Smooth muscle cell (in vitro differentiated cells): ENCODE results near the gene NR1D2. TPM values are rescaled to one million over a fixed set of nuclear protein-coding genes. Genes with fewer than 3 reads are reported as not detected.
"Not testable (repeated sequence)": the region's sequence is repeated elsewhere in the genome, so short reads cannot be mapped to it uniquely, and the experiment has no call there.

Experiments
- DNase-seq: peaks from one replicate; lab custom pipeline; 2025; ENCODE audit not compliant: unreplicated experiment; lab: John Stamatoyannopoulos, UW
- H2AFZ ChIP-seq: fragments of 200-600 bp; sonication (generic); 2 replicates; pipeline ENCODE4 v1.6.0; 2016; ENCODE audit warnings: antibody characterized with exemption, low read depth, mild to moderate bottlenecking
- H3F3A ChIP-seq: fragments of 200-600 bp; sonication (generic); 2 replicates; pipeline ENCODE4 v1.6.0; 2017; ENCODE audit warnings: antibody characterized with exemption, low read depth
- H3K27ac ChIP-seq: fragments of 200-600 bp; sonication (generic); 2 replicates; pipeline ENCODE4 v1.5.1; 2016; ENCODE audit warnings: low read depth, mild to moderate bottlenecking
- H3K27me3 ChIP-seq: fragments of 200-600 bp; sonication (generic); 2 replicates; pipeline ENCODE4 v1.6.1; 2016; ENCODE audit warnings: low read depth, mild to moderate bottlenecking
- H3K36me3 ChIP-seq: fragments of 200-600 bp; sonication (generic); 2 replicates; pipeline ENCODE4 v1.5.1; 2016; ENCODE audit warnings: low read depth
- H3K4me1 ChIP-seq: fragments of 200-600 bp; sonication (generic); 2 replicates; pipeline ENCODE4 v1.5.1; 2016; ENCODE audit warnings: low read depth
- H3K4me2 ChIP-seq: fragments of 200-600 bp; sonication (generic); 2 replicates; pipeline ENCODE4 v1.6.0; 2016; ENCODE audit warnings: mild to moderate bottlenecking
- H3K4me3 ChIP-seq: fragments of 200-600 bp; sonication (generic); 2 replicates; pipeline ENCODE4 v1.5.1; 2016; ENCODE audit warnings: mild to moderate bottlenecking
- H3K79me2 ChIP-seq: fragments of 200-600 bp; sonication (generic); 2 replicates; pipeline ENCODE4 v1.6.0; 2016; ENCODE audit warnings: low read depth, mild to moderate bottlenecking
- H3K9ac ChIP-seq: fragments of 200-600 bp; sonication (generic); 2 replicates; pipeline ENCODE4 v1.6.0; 2016; ENCODE audit warnings: low read depth
- H3K9me3 ChIP-seq: fragments of 200-600 bp; sonication (generic); replicated peaks from 2 replicates; pipeline ENCODE4 v1.5.1; 2016; ENCODE audit warnings: low read depth
- H4K20me1 ChIP-seq: fragments of 200-600 bp; sonication (generic); 2 replicates; pipeline ENCODE4 v1.6.0; 2016; ENCODE audit warnings: low read depth
- CTCF ChIP-seq: fragments of 200-600 bp; sonication (generic); IDR thresholded peaks from 2 replicates; pipeline ENCODE4 v1.5.1; 2017; ENCODE audit warnings: borderline replicate concordance, mild to moderate bottlenecking, antibody characterized with exemption; ENCODE audit not compliant: insufficient read depth, poor library complexity, severe bottlenecking
- WGBS: methylation state at CpG from one replicate; pipeline ENCODE4 v1.1.7; 2016; ENCODE audit warnings: low lambda C conversion rate; 5-methylcytosine and 5-hydroxymethylcytosine counted together
- polyA plus RNA-seq: library from polyadenylated mRNA; unstranded; fragments of >200 nt; fragmentation: Nextera tagmentation; extraction: Ambion mirVana; gene quantifications from 2 replicates; pipeline ENCODE4 v1.2.1, GENCODE V29; 2016
- total RNA-seq: library from RNA; depleted of rRNA; stranded (reverse); fragments of >200 nt; gene quantifications from 2 replicates; pipeline ENCODE4 v1.2.3, GENCODE V29; 2014

The NR1D2 gene
- total and polyA plus RNA-seq, 2 experiments from 2014 or later: 11.7 to 37.8 TPM

GRCh38 chr3:23911397-23911796 lies 33.7 kb upstream of the NR1D2 start:
- peaks cover 41% of the 10 kb centered on the region for H3K79me2 ChIP-seq
- H3K9me3 ChIP-seq: no peaks in the 10 kb centered on the region
- peaks cover 16% of the 10 kb centered on the region for H4K20me1 ChIP-seq
- peaks cover 10% of the 10 kb centered on the region for H3K36me3 ChIP-seq
- TF ChIP-seq CTCF: no peak
- 96% methylated on average over 2 of the region's 2 CpGs for WGBS
- H3K27me3 ChIP-seq: no peaks in the 10 kb centered on the region
- no peak overlapping the region for H3K9ac ChIP-seq
- H3F3A ChIP-seq: no peaks in the 10 kb centered on the region
- no peak overlapping the region for H2AFZ ChIP-seq
- DNase-seq: no peak
- no peak overlapping the region for H3K4me3 ChIP-seq
- no peak overlapping the region for H3K4me2 ChIP-seq
- H3K27ac ChIP-seq: no peak overlapping the region
- peaks cover 17% of the 10 kb centered on the region for H3K4me1 ChIP-seq

- Histone ChIP-seq H4K20me1 (peaks cover 17% of the 10 kb centered on the region), H3K36me3 (peaks cover 10% of the 10 kb centered on the region), H3K4me1 (peaks cover 17% of the 10 kb centered on the region), H3K79me2 (peaks cover 45% of the 10 kb centered on the region)
- not testable (repeated sequence) for H3K27me3 ChIP-seq, H2AFZ ChIP-seq, H3K9ac ChIP-seq, DNase-seq, H3K4me3 ChIP-seq, H3K4me2 ChIP-seq, H3K9me3 ChIP-seq, H3F3A ChIP-seq, H3K27ac ChIP-seq
- 91% methylated on average over 3 of the region's 3 CpGs for WGBS
Observed at GRCh38 chr3:23912335-23912734, 32.8 kb upstream of the NR1D2 start.

GRCh38 chr3:23913182-23913581 lies 31.9 kb upstream of the NR1D2 start:
- no peaks in the 10 kb centered on the region for H3K9me3 ChIP-seq
- H3K27me3 ChIP-seq: no peaks in the 10 kb centered on the region
- no peak for DNase-seq
- no peak overlapping the region for H3K9ac ChIP-seq
- H3K27ac ChIP-seq: no peak overlapping the region
- H3K36me3 ChIP-seq: peaks cover 10% of the 10 kb centered on the region
- H2AFZ ChIP-seq: no peak overlapping the region
- no peak overlapping the region for H3K4me2 ChIP-seq
- 97% methylated on average over 1 of the region's 1 CpG for WGBS
- peaks cover 20% of the 10 kb centered on the region for H3K4me1 ChIP-seq
- peaks cover 4% of the 10 kb centered on the region for H3F3A ChIP-seq
- peaks cover 25% of the 10 kb centered on the region for H4K20me1 ChIP-seq
- no peak overlapping the region for H3K4me3 ChIP-seq
- H3K79me2 ChIP-seq: peaks cover 54% of the 10 kb centered on the region
- TF ChIP-seq CTCF: no peak

- no peak for TF ChIP-seq CTCF
- Histone ChIP-seq H3F3A (peaks cover 13% of the 10 kb centered on the region), H3K4me1 (peaks cover 26% of the 10 kb centered on the region), H3K9me3 (no peaks in the 10 kb centered on the region), H2AFZ (no peak overlapping the region), H4K20me1 (peaks cover 34% of the 10 kb centered on the region), H3K36me3 (peaks cover 10% of the 10 kb centered on the region), H3K4me2 (no peak overlapping the region), H3K27me3 (no peaks in the 10 kb centered on the region), H3K9ac (no peak overlapping the region), H3K4me3 (no peak overlapping the region), H3K27ac (no peak overlapping the region), H3K79me2 (peaks cover 62% of the 10 kb centered on the region)
- WGBS: 88% methylated on average over 3 of the region's 3 CpGs
- DNase-seq: no peak
Observed at GRCh38 chr3:23913873-23914743, 31.0 kb upstream of the NR1D2 start.
